ENCODE data around the gene ZBTB48.

DNA sequence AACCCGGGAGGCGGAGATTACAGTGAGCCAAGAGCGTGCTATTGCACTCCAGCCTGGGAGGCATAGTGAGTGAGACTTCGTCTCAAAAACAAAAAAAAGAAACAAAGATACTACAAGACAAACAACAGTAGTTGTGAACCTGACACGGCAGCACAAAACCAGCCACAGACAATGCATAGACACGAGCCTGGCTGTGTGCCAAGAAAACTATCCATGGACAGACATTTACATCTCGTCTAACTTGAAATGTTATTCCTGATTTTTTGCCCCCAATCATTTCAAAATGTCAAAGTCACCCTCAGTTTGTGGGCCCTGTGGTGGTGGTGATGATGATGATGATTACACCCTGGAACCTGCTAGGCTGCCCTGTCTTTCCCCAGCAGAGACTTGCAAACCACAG, 16.6 kb downstream of the ZBTB48 start:
- no peak for TF ChIP-seq FOXM1 (IDR thresholded peaks at IDR 0.05; ENCODE audit: low read depth)
- no peak for TF ChIP-seq PBX3 (IDR thresholded peaks at IDR 0.05)
- no peak for TF ChIP-seq ELF1 (IDR thresholded peaks at IDR 0.05)
- TF ChIP-seq EZH2phosphoT487 (IDR thresholded peaks at IDR 0.05; ENCODE audit: borderline replicate concordance, low read depth), result no peak
- TF ChIP-seq, protein P1, sequence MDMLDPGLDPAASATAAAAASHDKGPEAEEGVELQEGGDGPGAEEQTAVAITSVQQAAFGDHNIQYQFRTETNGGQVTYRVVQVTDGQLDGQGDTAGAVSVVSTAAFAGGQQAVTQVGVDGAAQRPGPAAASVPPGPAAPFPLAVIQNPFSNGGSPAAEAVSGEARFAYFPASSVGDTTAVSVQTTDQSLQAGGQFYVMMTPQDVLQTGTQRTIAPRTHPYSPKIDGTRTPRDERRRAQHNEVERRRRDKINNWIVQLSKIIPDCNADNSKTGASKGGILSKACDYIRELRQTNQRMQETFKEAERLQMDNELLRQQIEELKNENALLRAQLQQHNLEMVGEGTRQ (IDR thresholded peaks at IDR 0.05; ENCODE audit: borderline replicate concordance, low read depth, low read length), result no peak
- TF ChIP-seq, protein P2, sequence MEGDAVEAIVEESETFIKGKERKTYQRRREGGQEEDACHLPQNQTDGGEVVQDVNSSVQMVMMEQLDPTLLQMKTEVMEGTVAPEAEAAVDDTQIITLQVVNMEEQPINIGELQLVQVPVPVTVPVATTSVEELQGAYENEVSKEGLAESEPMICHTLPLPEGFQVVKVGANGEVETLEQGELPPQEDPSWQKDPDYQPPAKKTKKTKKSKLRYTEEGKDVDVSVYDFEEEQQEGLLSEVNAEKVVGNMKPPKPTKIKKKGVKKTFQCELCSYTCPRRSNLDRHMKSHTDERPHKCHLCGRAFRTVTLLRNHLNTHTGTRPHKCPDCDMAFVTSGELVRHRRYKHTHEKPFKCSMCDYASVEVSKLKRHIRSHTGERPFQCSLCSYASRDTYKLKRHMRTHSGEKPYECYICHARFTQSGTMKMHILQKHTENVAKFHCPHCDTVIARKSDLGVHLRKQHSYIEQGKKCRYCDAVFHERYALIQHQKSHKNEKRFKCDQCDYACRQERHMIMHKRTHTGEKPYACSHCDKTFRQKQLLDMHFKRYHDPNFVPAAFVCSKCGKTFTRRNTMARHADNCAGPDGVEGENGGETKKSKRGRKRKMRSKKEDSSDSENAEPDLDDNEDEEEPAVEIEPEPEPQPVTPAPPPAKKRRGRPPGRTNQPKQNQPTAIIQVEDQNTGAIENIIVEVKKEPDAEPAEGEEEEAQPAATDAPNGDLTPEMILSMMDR (IDR thresholded peaks at IDR 0.05), result no peak
- no peak for TF ChIP-seq RFX5 (IDR thresholded peaks at IDR 0.05; ENCODE audit: low read length)
- TF ChIP-seq ZBTB33 (IDR thresholded peaks at IDR 0.05; ENCODE audit: borderline replicate concordance, low read depth), result no peak

All from SK-N-SH (cell line).